Psoas muscle (tissue), 8 donors: ENCODE results near the gene AKAP6. TPM values are rescaled to one million over a fixed set of nuclear protein-coding genes. Genes with fewer than 3 reads are reported as not detected.

Experiments
- ATAC-seq, 4 donors: fragments of 200-7000 bp; cut with Tn5 transposase; one replicate each; pipeline ENCODE4 v1.9.1; 2020; ENCODE audit warnings: moderate library complexity in 3 of 4, mild to moderate bottlenecking in 2 of 4
- DNase-seq, 2 donors: peaks; one replicate each; pipeline ENCODE4 v3.0.0-alpha.2; 2020
- H3K27ac ChIP-seq: fragments of 200-600 bp; one replicate; pipeline ENCODE4 v1.8.0; 2022
- H3K27me3 ChIP-seq, 3 donors: fragments of 200-600 bp in 1 of 3; one replicate each; pipeline versions ENCODE4 v1.6.1 to v1.8.0; 2013 to 2022; ENCODE audit warnings: low read length in 2 of 3, mild to moderate bottlenecking in 2 of 3, moderate library complexity in 1 of 3; ENCODE audit not compliant: insufficient read depth in 3 of 3
- H3K36me3 ChIP-seq, 2 donors: fragments of 200-600 bp in 1 of 2; one replicate each; pipeline versions ENCODE4 v1.6.1 to v1.8.0; 2013 to 2022; ENCODE audit warnings: low read depth in 1 of 2, mild to moderate bottlenecking in 1 of 2, moderate library complexity in 1 of 2; ENCODE audit not compliant: insufficient read depth in 1 of 2
- H3K4me1 ChIP-seq: fragments of 200-600 bp; one replicate; pipeline ENCODE4 v1.8.0; 2022
- H3K4me3 ChIP-seq: fragments of 200-600 bp; one replicate; pipeline ENCODE4 v1.8.0; 2022; ENCODE audit warnings: mild to moderate bottlenecking
- H3K9me3 ChIP-seq: fragments of 200-600 bp; one replicate; pipeline ENCODE4 v1.8.0; 2022
- CTCF ChIP-seq: fragments of 200-600 bp; IDR thresholded peaks from one replicate; pipeline ENCODE4 v1.8.0; 2022; ENCODE audit warnings: antibody characterized with exemption
- WGBS, 3 donors: extraction: QIAGEN DNeasy Blood & Tissue Kit; methylation state at CpG; one replicate each; pipeline versions ENCODE4 v1.1.6 to v1.1.7; 2013; 5-methylcytosine and 5-hydroxymethylcytosine counted together
- intact Hi-C, 2 donors: fragments of 100-400 bp; cut with DNase I; formaldehyde crosslinking; loops; one replicate each; pipeline versions ENCODE4 v1.11.0 to v1.14.2; 2022
- polyA plus RNA-seq, 3 donors: library from polyadenylated mRNA; stranded (reverse); fragments of 200-250 nt; gene quantifications; one replicate each; pipeline ENCODE4 v1.2.3, GENCODE V29; 2013
- total RNA-seq, 4 donors: library from RNA; stranded (reverse); fragmentation: NEBNext Ultra II Directional in 2 of 4; extraction: Animal tissue kit (Norgen Biotek cat#: 25700) in 2 of 4; gene quantifications; one replicate each; pipeline versions ENCODE4 v1.2.1 to v1.2.4, GENCODE V29; 2021 to 2023
- donor health status: healthy with polysubstance abuse.
- donor health status: DM: no; HTN: no; CAD: no; lungs with moderate emphysema.
- donor health status: Bipolar disorder and iron deficiency.
- donor health status: healthy.
- donor health status: DM: yes; HTN: yes; CAD: no.
- donor health status: DM: no; HTN: no; CAD: no.
- donor health status: DM: no; HTN: no; CAD: no.
- donor health status: DM: yes; HTN: yes; CAD: no.

Gene AKAP6
- total and polyA plus RNA-seq, 7 donors = 9.1 to 173 (median 113) TPM

- Histone ChIP-seq H3K4me1 (peaks cover 14% of the 10 kb centered on the region), H3K36me3 (peaks cover 0 to 33% of the 10 kb centered on the region in 2 donors), H3K4me3 (no peak overlapping the region), H3K27ac (no peak overlapping the region), H3K9me3 (no peaks in the 10 kb centered on the region), H3K27me3 (no peaks in the 10 kb centered on the region)
- DNase-seq (no peak), ATAC-seq (no peak)
- TF ChIP-seq CTCF = no peak
- 92 to 97% (median 94%) methylated on average over 1 of the region's 1 CpG for WGBS, 3 donors
- intact Hi-C loops = no loop called here
These were observed 368.6 kb downstream of the AKAP6 start for GRCh38 chr14:32697704-32698103.

GRCh38 chr14:32698831-32699230 lies 369.7 kb downstream of the AKAP6 start:
- 93 to 95% (median 94%) methylated on average over 2 of the region's 2 CpGs for WGBS, 3 donors

GRCh38 chr14:32701475-32701874 lies 372.4 kb downstream of the AKAP6 start:
- ATAC-seq = no peak
- Histone ChIP-seq H3K9me3 (no peaks in the 10 kb centered on the region), H3K27ac (no peak overlapping the region), H3K4me1 (peaks cover 24% of the 10 kb centered on the region), H3K36me3 (peaks cover 0 to 22% of the 10 kb centered on the region in 2 donors), H3K4me3 (no peak overlapping the region), H3K27me3 (no peaks in the 10 kb centered on the region)
- TF ChIP-seq CTCF = no peak
- no peak for DNase-seq
- 89 to 90% (median 90%) methylated on average over 2 of the region's 2 CpGs for WGBS, 3 donors
- intact Hi-C loops = loop anchor here (10.0 kb wide), 2 partner anchors 107 to 127 kb away; no protein-coding TSS in a partner anchor

More at GRCh38 chr14:32698831-32699230, 369.7 kb downstream of the AKAP6 start:
- H3K9me3 ChIP-seq = no peaks in the 10 kb centered on the region
- H3K36me3 ChIP-seq = peaks cover 0 to 33% of the 10 kb centered on the region in 2 donors
- intact Hi-C loops = no loop called here
- peaks cover 24% of the 10 kb centered on the region for H3K4me1 ChIP-seq
- no peak overlapping the region for H3K27ac ChIP-seq
- H3K4me3 ChIP-seq = no peak overlapping the region
- no peak for DNase-seq
- no peak for ATAC-seq
- no peaks in the 10 kb centered on the region for H3K27me3 ChIP-seq
- no peak for TF ChIP-seq CTCF

- Histone ChIP-seq H3K27ac (peak overlapping the region; percentile 48), H3K27me3 (no peaks in the 10 kb centered on the region), H3K4me1 (peaks cover 30% of the 10 kb centered on the region), H3K4me3 (no peak overlapping the region), H3K36me3 (peaks cover 0 to 19% of the 10 kb centered on the region in 2 donors), H3K9me3 (no peaks in the 10 kb centered on the region)
- TF ChIP-seq CTCF = no peak
- ATAC-seq = no peak
- intact Hi-C loops = loop anchor here (10.0 kb wide), 2 partner anchors 107 to 127 kb away; no protein-coding TSS in a partner anchor
- no peak for DNase-seq
These were observed 373.0 kb downstream of the AKAP6 start for GRCh38 chr14:32702088-32702487.

- peaks cover 0 to 14% of the 10 kb centered on the region in 2 donors for H3K36me3 ChIP-seq
- H3K4me3 ChIP-seq = no peak overlapping the region
- 18 to 28% (median 24%) methylated on average over 8 of the region's 8 CpGs for WGBS, 3 donors
- H3K27ac ChIP-seq = peak overlapping the region; percentile 48
- TF ChIP-seq CTCF = no peak
- intact Hi-C loops = loop anchor here (10.0 kb wide), 2 partner anchors 108 to 128 kb away; no protein-coding TSS in a partner anchor
- H3K4me1 ChIP-seq = peaks cover 34% of the 10 kb centered on the region
- H3K9me3 ChIP-seq = no peaks in the 10 kb centered on the region
- DNase-seq (peak; percentile 27 to 49), ATAC-seq (peak; percentile 65 to 85 (median 76))
- H3K27me3 ChIP-seq = no peaks in the 10 kb centered on the region
These were observed 373.5 kb downstream of the AKAP6 start for GRCh38 chr14:32702562-32702961.
